PFSK-1 (cell line): ENCODE results near the gene HIVEP2.

Experiments used
- POLR2AphosphoS5 ChIP-seq: IDR thresholded peaks from 2 replicates; pipeline ENCODE4 v1.6.1; 2012; ENCODE audit warnings: low read depth, mild to moderate bottlenecking, control low read depth, low read length, moderate library complexity
- REST ChIP-seq, 2 experiments: IDR thresholded peaks; 2 replicates each; pipeline versions ENCODE4 v1.6.1 to v1.8.0; 2011 to 2012; ENCODE audit warnings: low read depth in 2 of 2, low read length in 2 of 2, control low read depth in 1 of 2, inconsistent platforms in 1 of 2, mild to moderate bottlenecking in 1 of 2, moderate library complexity in 1 of 2; ENCODE audit not compliant: insufficient read depth in 1 of 2
- TAF1 ChIP-seq: IDR thresholded peaks from 2 replicates; pipeline ENCODE4 v1.6.1; 2012; ENCODE audit warnings: low read length, control low read depth, borderline replicate concordance; ENCODE audit not compliant: insufficient read depth

- TF ChIP-seq REST (IDR thresholded peaks at IDR 0.05; ENCODE audit: insufficient read depth in 1 of 2, low read depth in 2 of 2, low read length in 2 of 2) (no peak), TAF1 (no peak), POLR2AphosphoS5 (no peak)
These were observed 181.8 kb downstream of the HIVEP2 start for GRCh38 chr6:142763205-142763604.
